ENCODE results near the gene MAP2K6. TPM values are rescaled to one million over a fixed set of nuclear protein-coding genes. Genes with fewer than 3 reads are reported as not detected.

Gene MAP2K6
- total RNA-seq, 1 experiment from 2014 or later, result 17.7 TPM

DNA sequence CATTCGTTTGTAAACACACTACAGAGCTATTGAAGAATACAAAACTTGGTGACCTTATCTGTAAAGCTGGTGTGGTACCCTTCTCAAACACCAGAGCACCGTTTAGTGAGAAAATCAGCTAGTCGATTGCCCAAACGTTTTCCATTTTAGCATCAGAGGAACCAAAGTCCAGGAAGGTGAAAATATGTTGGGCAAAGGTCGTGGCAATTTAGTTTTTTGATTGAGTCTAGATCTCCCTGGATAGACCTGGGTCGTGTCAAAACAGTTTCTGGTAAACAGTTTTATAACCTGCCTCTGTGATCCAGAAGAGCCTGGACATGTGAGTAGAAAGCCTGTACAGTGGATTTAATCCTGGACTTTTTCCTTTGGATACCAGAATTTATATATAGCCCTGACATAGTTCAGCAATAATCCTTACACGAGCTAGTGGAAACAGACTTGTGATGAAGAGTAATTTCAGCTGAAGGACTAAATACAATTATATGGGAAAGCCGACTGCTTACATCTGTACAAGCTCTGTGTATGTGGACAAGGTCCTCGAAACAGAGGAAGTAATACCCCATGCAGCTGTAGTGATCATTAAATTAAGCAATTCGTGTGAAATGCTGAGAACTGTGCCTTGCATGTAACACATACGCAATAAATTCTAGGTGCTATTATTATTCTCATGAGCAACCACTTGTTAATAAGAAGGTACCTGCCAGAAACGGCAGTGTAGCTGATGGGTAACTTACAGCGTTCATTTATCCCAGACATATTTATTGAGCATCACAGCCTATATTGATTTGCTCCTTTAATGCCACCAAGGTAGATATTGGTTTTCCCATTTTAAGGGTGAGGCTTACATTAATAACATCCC, 72.5 kb downstream of the MAP2K6 start:
- TF ChIP-seq, protein P1, sequence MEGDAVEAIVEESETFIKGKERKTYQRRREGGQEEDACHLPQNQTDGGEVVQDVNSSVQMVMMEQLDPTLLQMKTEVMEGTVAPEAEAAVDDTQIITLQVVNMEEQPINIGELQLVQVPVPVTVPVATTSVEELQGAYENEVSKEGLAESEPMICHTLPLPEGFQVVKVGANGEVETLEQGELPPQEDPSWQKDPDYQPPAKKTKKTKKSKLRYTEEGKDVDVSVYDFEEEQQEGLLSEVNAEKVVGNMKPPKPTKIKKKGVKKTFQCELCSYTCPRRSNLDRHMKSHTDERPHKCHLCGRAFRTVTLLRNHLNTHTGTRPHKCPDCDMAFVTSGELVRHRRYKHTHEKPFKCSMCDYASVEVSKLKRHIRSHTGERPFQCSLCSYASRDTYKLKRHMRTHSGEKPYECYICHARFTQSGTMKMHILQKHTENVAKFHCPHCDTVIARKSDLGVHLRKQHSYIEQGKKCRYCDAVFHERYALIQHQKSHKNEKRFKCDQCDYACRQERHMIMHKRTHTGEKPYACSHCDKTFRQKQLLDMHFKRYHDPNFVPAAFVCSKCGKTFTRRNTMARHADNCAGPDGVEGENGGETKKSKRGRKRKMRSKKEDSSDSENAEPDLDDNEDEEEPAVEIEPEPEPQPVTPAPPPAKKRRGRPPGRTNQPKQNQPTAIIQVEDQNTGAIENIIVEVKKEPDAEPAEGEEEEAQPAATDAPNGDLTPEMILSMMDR (conservative IDR thresholded peaks at IDR 0.05), result no peak

More for the DNA sequence above, 72.5 kb downstream of the MAP2K6 start:
- Histone ChIP-seq H3K23ac (ENCODE audit: insufficient read length, low read depth, low read length) (no peak overlapping the region), H3K9ac (ENCODE audit: extremely low read depth, insufficient read length, low read length) (no peak overlapping the region), H2BK120ac (ENCODE audit: low read depth, low read length, poor library complexity, severe bottlenecking) (no peak overlapping the region), H4K8ac (replicated peaks; ENCODE audit: insufficient read length, low read depth, low read length) (no peak overlapping the region), H2BK5ac (ENCODE audit: insufficient read length, low read length) (no peak overlapping the region), H3K27ac (ENCODE audit: insufficient read length, low read depth, low read length) (no peak overlapping the region), H3K4ac (ENCODE audit: low read depth, low read length) (no peak overlapping the region), H3K14ac (ENCODE audit: insufficient read depth, low read length) (no peak overlapping the region), H3K23me2 (ENCODE audit: insufficient read length, low read depth, low read length, poor library complexity, severe bottlenecking) (no peaks in the 10 kb centered on the region), H4K20me1 (ENCODE audit: control insufficient read depth, insufficient read depth, insufficient read length) (no peaks in the 10 kb centered on the region), H3K79me1 (ENCODE audit: insufficient read depth, low read depth, low read length, poor library complexity, severe bottlenecking) (no peaks in the 10 kb centered on the region), H4K5ac (ENCODE audit: insufficient read length, low read depth, low read length) (no peak overlapping the region), H2AFZ (ENCODE audit: low read length) (no peak overlapping the region), H3K56ac (ENCODE audit: insufficient read length, low read depth, low read length) (no peak overlapping the region), H2AK5ac (ENCODE audit: insufficient read length, low read length) (no peak overlapping the region), H4K91ac (ENCODE audit: insufficient read length, low read depth, low read length) (no peak overlapping the region), H3K27me3 (ENCODE audit: insufficient read depth, low read length) (no peaks in the 10 kb centered on the region), H3T11ph (ENCODE audit: low read length) (no peak overlapping the region), H3K18ac (ENCODE audit: insufficient read length, low read depth, low read length) (no peak overlapping the region), H2BK20ac (ENCODE audit: low read depth, low read length, poor library complexity, severe bottlenecking) (no peak overlapping the region), H2BK15ac (ENCODE audit: low read depth, low read length) (no peak overlapping the region), H2BK12ac (ENCODE audit: insufficient read length, low read depth, low read length) (no peak overlapping the region), H3K4me2 (ENCODE audit: insufficient read depth, insufficient read length, low read length) (no peak overlapping the region), H3K4me1 (ENCODE audit: insufficient read depth, low read length) (no peaks in the 10 kb centered on the region), H3K9me3 (ENCODE audit: control insufficient read depth, low read depth, low read length) (no peaks in the 10 kb centered on the region), H3K79me2 (ENCODE audit: insufficient read depth, low read length) (no peaks in the 10 kb centered on the region)
- Mint-ChIP-seq H3K4me1 (peaks cover 3 to 7% of the 10 kb centered on the region in 2 experiments), H3K27me3 (ENCODE audit: low read depth) (no peaks in the 10 kb centered on the region), H3K9me3 (no peaks in the 10 kb centered on the region), H3K4me3 (no peak overlapping the region), H3K36me3 (ENCODE audit: insufficient read depth in 1 of 3, low read depth in 3 of 3) (no peaks in the 10 kb centered on the region), H3K27ac (no peak overlapping the region)
- no CpG with 5 or more reads among the region's 13 CpGs for WGBS (ENCODE audit: extremely low coverage, insufficient read length, low lambda C conversion rate)
- DNase-seq, result no peak
